Keratinocyte (primary cell): ENCODE results near the gene PRKCE. TPM values are rescaled to one million over a fixed set of nuclear protein-coding genes. Genes with fewer than 3 reads are reported as not detected.

Experiments
- DNase-seq: peaks from one replicate; pipeline ENCODE4 v3.0.0-alpha.2; 2011; ENCODE audit warnings: low read depth, missing footprints, low spot score
- FAIRE-seq: peaks from 2 replicates; lab custom pipeline; 2011; peaks lifted over from hg19 to GRCh38; lab: Jason Lieb, UNC
- H2AFZ ChIP-seq: 2 replicates; pipeline ENCODE4 v1.6.0; 2012; ENCODE audit warnings: low read length, control low read depth, inconsistent platforms; ENCODE audit not compliant: control insufficient read depth
- H3K27ac ChIP-seq: 2 replicates; pipeline ENCODE4 v1.5.1; 2011; ENCODE audit warnings: low read length; ENCODE audit not compliant: control insufficient read depth, insufficient read depth
- H3K27me3 ChIP-seq: 3 replicates; pipeline ENCODE4 v1.6.0; 2011; ENCODE audit warnings: low read length; ENCODE audit not compliant: control insufficient read depth, insufficient read depth; ENCODE audit errors: extremely low read depth
- H3K36me3 ChIP-seq, 2 experiments: 2 replicates in 1 of 2; 3 replicates in 1 of 2; pipeline ENCODE4 v1.5.1; 2011; ENCODE audit warnings: low read length in 2 of 2, mild to moderate bottlenecking in 1 of 2; ENCODE audit not compliant: control insufficient read depth in 2 of 2, insufficient read depth in 2 of 2; ENCODE audit errors: extremely low read depth in 1 of 2
- H3K4me1 ChIP-seq: 3 replicates; pipeline ENCODE4 v1.5.1; 2011; ENCODE audit warnings: low read length; ENCODE audit not compliant: control insufficient read depth, insufficient read depth; ENCODE audit errors: extremely low read depth
- H3K4me2 ChIP-seq: 3 replicates; pipeline ENCODE4 v1.6.0; 2011; ENCODE audit warnings: low read depth, low read length; ENCODE audit not compliant: control insufficient read depth, insufficient read depth; ENCODE audit errors: extremely low read depth
- H3K4me3 ChIP-seq, 3 experiments: fragments of 200-600 bp in 1 of 3; sonication (generic) in 1 of 3; 2 replicates in 2 of 3; 3 replicates in 1 of 3; pipeline ENCODE4 v1.5.1; 2011 to 2016; ENCODE audit warnings: low read length in 3 of 3, mild to moderate bottlenecking in 3 of 3, control low read depth in 2 of 3, inconsistent platforms in 1 of 3, low read depth in 1 of 3, mixed read lengths in 1 of 3, mixed run types in 1 of 3, moderate library complexity in 1 of 3; ENCODE audit not compliant: control insufficient read depth in 2 of 3, insufficient read depth in 2 of 3; ENCODE audit errors: extremely low read depth in 1 of 3
- H3K79me2 ChIP-seq: 2 replicates; pipeline ENCODE4 v1.6.0; 2012; ENCODE audit warnings: low read length; ENCODE audit not compliant: control insufficient read depth, insufficient read depth
- H3K9ac ChIP-seq: 3 replicates; pipeline ENCODE4 v1.6.0; 2011; ENCODE audit warnings: low read length; ENCODE audit not compliant: control insufficient read depth, insufficient read depth; ENCODE audit errors: extremely low read depth
- H3K9me1 ChIP-seq: 3 replicates; pipeline ENCODE4 v1.6.0; 2011; ENCODE audit warnings: low read length; ENCODE audit not compliant: control insufficient read depth, insufficient read depth; ENCODE audit errors: extremely low read depth
- H3K9me3 ChIP-seq: 2 replicates; pipeline ENCODE4 v1.5.1; 2012; ENCODE audit warnings: low read depth, low read length; ENCODE audit not compliant: control insufficient read depth
- H4K20me1 ChIP-seq: 3 replicates; pipeline ENCODE4 v1.6.0; 2011; ENCODE audit warnings: low read length; ENCODE audit not compliant: control insufficient read depth, insufficient read depth; ENCODE audit errors: extremely low read depth
- CTCF ChIP-seq, 3 experiments: IDR thresholded peaks in 1 of 3; conservative IDR thresholded peaks in 1 of 3; optimal IDR thresholded peaks in 1 of 3; 2 replicates in 2 of 3; 3 replicates in 1 of 3; pipeline versions ENCODE3 to v1.5.1; 2011; ENCODE audit warnings: low read length in 3 of 3, mild to moderate bottlenecking in 3 of 3, moderate library complexity in 2 of 3, control low read depth in 1 of 3, inconsistent platforms in 1 of 3; ENCODE audit not compliant: insufficient read depth in 2 of 3; ENCODE audit errors: extremely low read depth in 1 of 3
- EZH2 ChIP-seq: IDR thresholded peaks from one replicate; pipeline ENCODE4 v1.6.1; 2012; ENCODE audit warnings: inconsistent platforms, mild to moderate bottlenecking, low read length, moderate library complexity
- dilution Hi-C: fragments of 300-500 bp; cut with MboI; formaldehyde crosslinking; loops from one replicate; pipeline ENCODE4 v1.7.0; 2020; ENCODE audit warnings: low sequenced_read_pairs; ENCODE audit not compliant: extremely low pct_ligation_motif_present
- polyA plus RNA-seq, 5 experiments: library from polyadenylated mRNA; depleted of rRNA in 3 of 5; stranded (reverse) in 3 of 5; stranded (forward) in 1 of 5; unstranded in 1 of 5; fragments of >200 nt; gene quantifications; 1 replicate in 1 of 5; 2 replicates in 3 of 5; 3 replicates in 1 of 5; pipeline versions ENCODE4 v1.2.1 to v1.2.3, GENCODE V29; 2011 to 2012; ENCODE audit warnings: missing spikeins in 2 of 5, low read depth in 1 of 5, low replicate concordance in 1 of 5

PRKCE gene
- polyA plus RNA-seq, 1 donor (not counting 4 experiments of a cell fraction or from before 2014, with no cell fraction given) = 2.0 TPM

- no peaks in the 10 kb centered on the region for H3K9me1 ChIP-seq
- H3K79me2 ChIP-seq = no peaks in the 10 kb centered on the region
- no peaks in the 10 kb centered on the region for H3K36me3 ChIP-seq
- no peak for FAIRE-seq
- no peaks in the 10 kb centered on the region for H3K27me3 ChIP-seq
- H3K27ac ChIP-seq = no peak overlapping the region
- no peak overlapping the region for H3K9ac ChIP-seq
- peaks cover 9% of the 10 kb centered on the region for H3K4me1 ChIP-seq
- DNase-seq = no peak
- dilution Hi-C loops = no loop called here
- no peaks in the 10 kb centered on the region for H3K9me3 ChIP-seq
- no peak overlapping the region for H2AFZ ChIP-seq
- TF ChIP-seq CTCF (optimal IDR thresholded peaks at IDR 0.05 in 1 of 3, IDR thresholded peaks at IDR 0.05 in 1 of 3, conservative IDR thresholded peaks at IDR 0.05 in 1 of 3; ENCODE audit: extremely low read depth in 1 of 3, insufficient read depth in 2 of 3, low read length in 3 of 3) = no peak
- no peak for TF ChIP-seq EZH2
- H3K4me2 ChIP-seq = no peak overlapping the region
- no peak overlapping the region for H3K4me3 ChIP-seq
- no peaks in the 10 kb centered on the region for H4K20me1 ChIP-seq
Measured at GRCh38 chr2:46227674-46228289, 576.3 kb downstream of the PRKCE start.

GRCh38 chr2:46229134-46230063 is 577.9 kb downstream of the PRKCE start:
- Histone ChIP-seq H4K20me1 (no peaks in the 10 kb centered on the region), H3K9ac (no peak overlapping the region), H3K79me2 (no peaks in the 10 kb centered on the region), H2AFZ (no peak overlapping the region), H3K4me2 (no peak overlapping the region), H3K27ac (no peak overlapping the region), H3K9me1 (no peaks in the 10 kb centered on the region), H3K4me1 (peaks cover 9% of the 10 kb centered on the region), H3K27me3 (no peaks in the 10 kb centered on the region), H3K9me3 (no peaks in the 10 kb centered on the region), H3K36me3 (no peaks in the 10 kb centered on the region), H3K4me3 (no peak overlapping the region)
- DNase-seq (no peak), FAIRE-seq (no peak)
- dilution Hi-C loops = no loop called here
- TF ChIP-seq EZH2 (no peak), CTCF (optimal IDR thresholded peaks at IDR 0.05 in 1 of 3, IDR thresholded peaks at IDR 0.05 in 1 of 3, conservative IDR thresholded peaks at IDR 0.05 in 1 of 3; ENCODE audit: extremely low read depth in 1 of 3, insufficient read depth in 2 of 3, low read length in 3 of 3) (no peak)
